OCI-LY7 (cell line): ENCODE results near the gene IL17RA. TPM values are rescaled to one million over a fixed set of nuclear protein-coding genes. Genes with fewer than 3 reads are reported as not detected.

Experiments
- BruUV-seq: library from RNA; stranded (reverse); fragments of 400-500 nt; replicated peaks from 2 replicates; lab custom pipeline; 2021; lab: Mats Ljungman, UMichigan
- CTCF ChIA-PET: fragments of 300-600 bp; sonication (Branson Sonifier 250); formaldehyde crosslinking; loops from one replicate; lab custom pipeline; 2022; ENCODE audit warnings: antibody characterized with exemption; ENCODE audit not compliant: unreplicated experiment; lab: Charles Lee
- POLR2A ChIA-PET: fragments of 300-600 bp; sonication (Branson Sonifier 250); formaldehyde crosslinking; loops from one replicate; lab custom pipeline; 2022; ENCODE audit warnings: antibody characterized with exemption; lab: Charles Lee
- DNase-seq: peaks from one replicate; pipeline ENCODE4 v3.0.0-alpha.2; 2015; ENCODE audit warnings: low spot score
- H2AFZ ChIP-seq: fragments of 200-600 bp; sonication (generic), shearing (Covaris generic); 2 replicates; pipeline ENCODE4 v1.6.1; 2014; ENCODE audit warnings: mild to moderate bottlenecking, antibody characterized with exemption, low read length, moderate library complexity
- H3K27ac ChIP-seq: fragments of 200-600 bp; sonication (generic); 2 replicates; pipeline ENCODE4 v1.5.1; 2014; ENCODE audit warnings: mixed run types, low read depth, mild to moderate bottlenecking, moderate library complexity, low read length, inconsistent platforms; ENCODE audit not compliant: poor library complexity, severe bottlenecking
- H3K36me3 ChIP-seq: fragments of 200-600 bp; sonication (generic); 2 replicates; pipeline ENCODE4 v1.6.1; 2014; ENCODE audit warnings: mild to moderate bottlenecking, antibody characterized with exemption, low read length, moderate library complexity, mixed read lengths; ENCODE audit not compliant: insufficient read depth
- H3K4me1 ChIP-seq: fragments of 200-600 bp; sonication (generic); 2 replicates; pipeline ENCODE4 v1.5.1; 2014; ENCODE audit warnings: mild to moderate bottlenecking, low read length; ENCODE audit not compliant: insufficient read depth, poor library complexity, severe bottlenecking
- H3K4me2 ChIP-seq: fragments of 200-600 bp; sonication (generic); 2 replicates; pipeline ENCODE4 v1.6.1; 2014; ENCODE audit warnings: mild to moderate bottlenecking, low read length
- H3K4me3 ChIP-seq: fragments of 200-600 bp; sonication (generic); 2 replicates; pipeline ENCODE4 v1.5.1; 2014; ENCODE audit warnings: mild to moderate bottlenecking, low read depth, low read length; ENCODE audit not compliant: poor library complexity, severe bottlenecking
- H3K79me2 ChIP-seq: fragments of 200-600 bp; sonication (generic); 2 replicates; pipeline ENCODE4 v1.6.1; 2016; ENCODE audit warnings: low read depth, mild to moderate bottlenecking, low read length, moderate library complexity, mixed read lengths; ENCODE audit not compliant: insufficient read depth
- H3K9me2 ChIP-seq: fragments of 200-600 bp; sonication (generic); 2 replicates; pipeline ENCODE4 v1.6.1; 2016; ENCODE audit warnings: mild to moderate bottlenecking, low read length, mixed read lengths; ENCODE audit not compliant: insufficient read depth
- H3K9me3 ChIP-seq: fragments of 200-600 bp; sonication (generic); 2 replicates; pipeline ENCODE4 v1.6.1; 2014; ENCODE audit warnings: mild to moderate bottlenecking, mixed run types, low read length, mixed read lengths
- H4K20me1 ChIP-seq: fragments of 200-600 bp; sonication (generic); 2 replicates; pipeline ENCODE4 v1.6.1; 2014; ENCODE audit warnings: mild to moderate bottlenecking, antibody characterized with exemption, low read length, moderate library complexity, mixed read lengths; ENCODE audit not compliant: insufficient read depth
- EZH2phosphoT487 ChIP-seq: fragments of 200-600 bp; sonication (generic); IDR thresholded peaks from 2 replicates; pipeline ENCODE4 v1.6.1; 2018; ENCODE audit warnings: low read depth, borderline replicate concordance, mild to moderate bottlenecking, mixed run types, antibody characterized with exemption, low read length, moderate library complexity, mixed read lengths
- intact Hi-C: fragments of 100-400 bp; cut with micrococcal nuclease; formaldehyde crosslinking; loops from one replicate; pipeline ENCODE4 v1.10.0; 2022; ENCODE audit not compliant: unreplicated experiment
- total RNA-seq, 2 experiments: library from RNA; depleted of rRNA in 1 of 2; stranded (reverse); fragments of >200 nt in 1 of 2; shearing (Covaris generic) in 1 of 2; gene quantifications; 2 replicates each; pipeline ENCODE4 v1.2.3, GENCODE V29; 2014 to 2022
- TF ChIP-seq, protein P1 (sequence below): fragments of 200-600 bp; sonication (generic); conservative IDR thresholded peaks from 2 replicates; pipeline ENCODE4 v1.5.1; 2014; ENCODE audit warnings: mild to moderate bottlenecking, antibody characterized with exemption, low read length, moderate library complexity, mixed read lengths

The IL17RA gene
- total RNA-seq, 2 experiments from 2014 or later: 7.8 to 10.9 TPM

DNA sequence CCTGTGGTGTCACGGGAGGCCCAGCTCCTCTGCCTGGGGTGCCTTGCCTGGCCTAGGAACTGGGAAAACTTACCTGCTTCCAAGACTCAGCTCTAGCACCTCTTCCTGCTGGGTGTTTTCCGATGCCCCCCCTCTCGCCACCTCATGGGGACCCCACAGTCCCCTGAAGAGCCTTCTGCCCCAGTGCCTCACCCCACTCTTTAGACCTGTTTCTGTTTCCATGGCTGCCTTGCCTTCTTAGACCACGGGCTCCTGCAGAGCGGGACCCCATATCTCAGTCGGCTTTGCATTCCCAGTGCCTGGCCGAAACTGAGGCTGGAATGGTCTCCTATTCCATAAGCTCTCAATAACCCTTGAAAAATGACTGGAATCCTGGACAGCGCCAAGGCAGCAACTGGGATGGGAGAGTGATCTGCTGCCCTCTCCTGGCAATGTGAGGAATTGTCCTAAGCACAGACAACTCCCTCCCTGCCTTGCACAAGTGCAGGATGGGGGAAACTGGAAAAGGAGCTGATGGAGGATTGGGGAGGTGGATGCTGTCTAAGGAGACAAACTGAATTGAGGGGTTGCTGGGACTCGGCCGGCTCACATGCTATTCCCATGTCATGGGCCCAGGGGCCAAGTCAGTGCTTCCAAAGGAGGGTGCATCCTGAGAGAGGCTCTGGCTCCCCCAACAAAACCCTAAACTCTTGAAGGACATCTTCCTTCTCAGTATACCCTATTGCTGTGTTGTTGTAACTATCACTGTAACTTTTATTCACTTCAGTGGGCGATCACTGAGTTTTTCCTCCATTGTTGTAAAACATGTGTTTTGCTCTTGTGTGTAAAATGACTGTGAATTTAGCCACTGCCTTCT is 26.6 kb upstream of the IL17RA start:
- H3K9me3 ChIP-seq: no peaks in the 10 kb centered on the region
- H3K79me2 ChIP-seq: no peaks in the 10 kb centered on the region
- H3K4me2 ChIP-seq: no peak overlapping the region
- H4K20me1 ChIP-seq: no peaks in the 10 kb centered on the region
- H2AFZ ChIP-seq: no peak overlapping the region
- TF ChIP-seq, protein P1, sequence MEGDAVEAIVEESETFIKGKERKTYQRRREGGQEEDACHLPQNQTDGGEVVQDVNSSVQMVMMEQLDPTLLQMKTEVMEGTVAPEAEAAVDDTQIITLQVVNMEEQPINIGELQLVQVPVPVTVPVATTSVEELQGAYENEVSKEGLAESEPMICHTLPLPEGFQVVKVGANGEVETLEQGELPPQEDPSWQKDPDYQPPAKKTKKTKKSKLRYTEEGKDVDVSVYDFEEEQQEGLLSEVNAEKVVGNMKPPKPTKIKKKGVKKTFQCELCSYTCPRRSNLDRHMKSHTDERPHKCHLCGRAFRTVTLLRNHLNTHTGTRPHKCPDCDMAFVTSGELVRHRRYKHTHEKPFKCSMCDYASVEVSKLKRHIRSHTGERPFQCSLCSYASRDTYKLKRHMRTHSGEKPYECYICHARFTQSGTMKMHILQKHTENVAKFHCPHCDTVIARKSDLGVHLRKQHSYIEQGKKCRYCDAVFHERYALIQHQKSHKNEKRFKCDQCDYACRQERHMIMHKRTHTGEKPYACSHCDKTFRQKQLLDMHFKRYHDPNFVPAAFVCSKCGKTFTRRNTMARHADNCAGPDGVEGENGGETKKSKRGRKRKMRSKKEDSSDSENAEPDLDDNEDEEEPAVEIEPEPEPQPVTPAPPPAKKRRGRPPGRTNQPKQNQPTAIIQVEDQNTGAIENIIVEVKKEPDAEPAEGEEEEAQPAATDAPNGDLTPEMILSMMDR: peak; percentile 97
- TF ChIP-seq EZH2phosphoT487: no peak
- H3K9me2 ChIP-seq: no peaks in the 10 kb centered on the region
- no TSS peak for BruUV-seq
- peak; percentile 58 for DNase-seq
- CTCF ChIA-PET: interaction anchor here (0.7 to 1.7 kb wide), 4 partner anchors 9 to 140 kb away, joined by 3 to 10 read pairs (median 4); no protein-coding TSS in a partner anchor
- H3K4me3 ChIP-seq: no peak overlapping the region
- no peak overlapping the region for H3K27ac ChIP-seq
- peaks cover 29% of the 10 kb centered on the region; the same call in 1 of the 2 replicates for H3K36me3 ChIP-seq
- peaks cover 2% of the 10 kb centered on the region for H3K4me1 ChIP-seq
- POLR2A ChIA-PET: interaction anchor here (1.2 to 1.3 kb wide), 2 partner anchors 136 to 140 kb away, joined by 3 read pairs; no protein-coding TSS in a partner anchor
- intact Hi-C loops: loop anchor here (1.0 to 10.0 kb wide), 2 partner anchors 141 to 903 kb away; no protein-coding TSS in a partner anchor

DNA sequence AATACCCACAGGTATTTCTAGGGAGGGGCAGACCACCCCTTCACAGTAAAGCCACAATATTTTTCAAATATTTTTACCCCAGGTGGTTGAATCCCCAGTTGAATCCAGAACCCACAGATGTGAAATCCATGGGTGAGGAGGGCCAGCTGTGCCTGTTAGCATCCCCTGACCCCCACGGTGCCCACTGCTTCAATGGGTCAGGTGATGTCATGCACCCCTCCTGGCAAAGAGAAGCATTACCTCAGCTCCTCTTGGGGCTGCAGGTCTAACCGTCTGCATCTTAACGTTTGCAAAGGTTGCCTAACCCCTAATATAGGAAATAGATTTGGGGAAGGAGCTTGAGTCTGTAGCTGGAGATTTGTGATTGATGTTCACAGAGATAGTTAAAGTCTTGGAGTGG is 24.7 kb upstream of the IL17RA start:
- Histone ChIP-seq H3K4me3 (no peak overlapping the region), H3K4me1 (peaks cover 3% of the 10 kb centered on the region), H3K79me2 (no peaks in the 10 kb centered on the region), H3K9me2 (no peaks in the 10 kb centered on the region), H3K9me3 (no peaks in the 10 kb centered on the region), H2AFZ (no peak overlapping the region), H3K27ac (no peak overlapping the region), H3K4me2 (no peak overlapping the region), H4K20me1 (no peaks in the 10 kb centered on the region), H3K36me3 (peaks cover 29% of the 10 kb centered on the region; the same call in 1 of the 2 replicates)
- no peak for DNase-seq
- no TSS peak for BruUV-seq
- intact Hi-C loops: no loop called here
- CTCF ChIA-PET: interaction anchor here (1.3 kb wide), 1 partner anchor 144 kb away, joined by 3 read pairs; no protein-coding TSS in a partner anchor
- TF ChIP-seq, protein P1: 0 out of 2 replicates have a peak, but pooled peaks have one; percentile 17
- no peak for TF ChIP-seq EZH2phosphoT487
- POLR2A ChIA-PET: no interaction called here
